Measurements from ENCODE around the gene RYR3.

- TF ChIP-seq CTCF (conservative IDR thresholded peaks at IDR 0.05 in 1 of 2, IDR thresholded peaks at IDR 0.05 in 1 of 2; ENCODE audit: extremely low read depth in 1 of 2, insufficient read depth in 1 of 2, low read depth in 1 of 2, low read length in 2 of 2) (no peak), EZH2 (IDR thresholded peaks at IDR 0.05; ENCODE audit: borderline replicate concordance, low read length) (no peak)
These were observed 150.9 kb downstream of the RYR3 start for GRCh38 chr15:33461671-33462070.
